ENCODE measurements around the gene TPST1. TPM values are rescaled to one million over a fixed set of nuclear protein-coding genes. Genes with fewer than 3 reads are reported as not detected.

TPST1 gene
- total and polyA plus RNA-seq, 9 of the 15 experiments (the other 6 are each of a cell fraction or from before 2014, with no cell fraction given) = 0.15 to 2.2 (median 0.53) TPM

GRCh38 chr7:66377714-66378113 is 172.6 kb downstream of the TPST1 start:
- intact Hi-C loops (cut with micrococcal nuclease) = no loop called here
- Histone ChIP-seq H3K36me3 (ENCODE audit: control insufficient read depth, insufficient read depth, low read length) (0 out of 3 replicates have a peak, but pooled peaks cover 7% of the 10 kb centered on the region), H2AFZ (ENCODE audit: low read depth, low read length) (no peak overlapping the region), H3K4me2 (ENCODE audit: insufficient read depth, low read length) (no peak overlapping the region), H4K20me1 (replicated peaks; ENCODE audit: control insufficient read depth, insufficient read depth, low read length) (no peaks in the 10 kb centered on the region), H3K4me3 (no peak overlapping the region), H3K79me2 (ENCODE audit: control insufficient read depth, insufficient read depth, low read length) (no peaks in the 10 kb centered on the region), H3K4me1 (replicated peaks in 1 of 2; ENCODE audit: control insufficient read depth in 2 of 2, insufficient read depth in 2 of 2, low read length in 2 of 2) (peaks cover 10 to 17% of the 10 kb centered on the region in 2 experiments; a peak in 4 of 5 replicates), H3K9me3 (replicated peaks; ENCODE audit: control insufficient read depth, insufficient read depth, low read depth, low read length) (no peaks in the 10 kb centered on the region; the same call in 1 of the 2 replicates), H3K27me3 (ENCODE audit: control insufficient read depth in 2 of 2, insufficient read depth in 2 of 2, low read length in 2 of 2) (no peaks in the 10 kb centered on the region), H3K27ac (ENCODE audit: extremely low read depth, low read depth, low read length) (no peak overlapping the region), H3K9me1 (ENCODE audit: control insufficient read depth, insufficient read depth, low read length) (no peaks in the 10 kb centered on the region), H3K9ac (ENCODE audit: insufficient read depth in 1 of 2, low read depth in 2 of 2, low read length in 2 of 2) (peak overlapping the region in 1 of 2 experiments; percentile 73; a peak in 1 of 4 replicates)
- ATAC-seq (peak; percentile 61), FAIRE-seq (no peak), DNase-seq (ENCODE audit: extremely low read depth in 1 of 4, low spot score in 3 of 4) (no peak)
- CTCF ChIA-PET (ENCODE audit: low intra/inter-chr PET ratio) = no interaction called here
- 73% methylated on average over 11 of the region's 11 CpGs for WGBS (ENCODE audit: insufficient coverage, low coverage, missing lambda C conversion rate)
- TF ChIP-seq ZFX (CRISPR knock-in tag; IDR thresholded peaks at IDR 0.05) (peak; percentile 21; the same call in 1 of the 2 replicates), CTCF (IDR thresholded peaks at IDR 0.05 in 2 of 3, conservative IDR thresholded peaks at IDR 0.05 in 1 of 3; ENCODE audit: insufficient read depth in 2 of 3, low read depth in 1 of 3, low read length in 3 of 3) (0 out of 6 replicates have a peak, but pooled peaks of 1 of the 3 experiments have one; percentile 13), SOX6 (IDR thresholded peaks at IDR 0.05) (no peak), RBBP5 (IDR thresholded peaks at IDR 0.05; ENCODE audit: borderline replicate concordance, insufficient read depth, low read length, poor library complexity, severe bottlenecking) (no peak)
- in situ Hi-C loops (cut with MboI) = no loop called here
- no TSS peak for BruUV-seq (replicated peaks)
- POLR2A ChIA-PET = interaction anchor here (1.5 to 1.7 kb wide), 2 partner anchors 13 to 15 kb away, joined by 4 to 6 read pairs; no protein-coding TSS in a partner anchor

Data from K562 (cell line).